Esophagus squamous epithelium (tissue), 5 donors: ENCODE measurements around the gene CHST7. TPM values are rescaled to one million over a fixed set of nuclear protein-coding genes. Genes with fewer than 3 reads are reported as not detected.

Experiments
- DNase-seq: peaks from one replicate; lab custom pipeline; 2025; lab: John Stamatoyannopoulos, UW
- H3K27ac ChIP-seq, 4 donors: fragments of 200-600 bp; sonication (generic); one replicate each; pipeline ENCODE4 v1.5.1; 2016 to 2019; ENCODE audit warnings: mild to moderate bottlenecking in 1 of 4
- H3K27me3 ChIP-seq, 4 donors: fragments of 200-600 bp; sonication (generic); 1 replicate in 3 of 4; 2 replicates in 1 of 4; pipeline versions ENCODE4 v1.5.1 to v1.6.0; 2017 to 2021; ENCODE audit warnings: antibody characterized with exemption in 1 of 4
- H3K36me3 ChIP-seq, 3 donors: fragments of 200-600 bp; sonication (generic); one replicate each; pipeline ENCODE4 v1.5.1; 2016 to 2019
- H3K4me1 ChIP-seq, 3 donors: fragments of 200-600 bp; sonication (generic); one replicate each; pipeline ENCODE4 v1.5.1; 2017 to 2019
- H3K4me3 ChIP-seq, 4 donors: fragments of 200-600 bp; sonication (generic); 1 replicate in 3 of 4; 2 replicates in 1 of 4; pipeline ENCODE4 v1.5.1; 2016 to 2019; ENCODE audit warnings: mild to moderate bottlenecking in 2 of 4, moderate library complexity in 1 of 4
- H3K9me3 ChIP-seq, 3 donors: fragments of 200-600 bp; sonication (generic); one replicate each; pipeline ENCODE4 v1.5.1; 2016 to 2019
- POLR2A ChIP-seq, 4 donors: fragments of 450-650 bp; IDR thresholded peaks; one replicate each; pipeline ENCODE4 v1.6.1; 2017; ENCODE audit warnings: antibody characterized with exemption in 4 of 4, mild to moderate bottlenecking in 4 of 4, moderate library complexity in 3 of 4
- WGBS, 2 donors: methylation state at CpG; one replicate each; pipeline ENCODE4 v1.1.5; 2018; 5-methylcytosine and 5-hydroxymethylcytosine counted together
- intact Hi-C: fragments of 100-400 bp; cut with DNase I; formaldehyde crosslinking; loops from one replicate; pipeline ENCODE4 v1.15.0; 2022
- total RNA-seq, 4 donors: library from RNA; depleted of rRNA; stranded (reverse); fragments of >200 nt; gene quantifications; one replicate each; pipeline ENCODE4 v1.1.0, GENCODE V29; 2016
- TF ChIP-seq, protein P1 (sequence below), 6 experiments: fragments of 450-650 bp in 4 of 6; fragments of 200-600 bp in 2 of 6; sonication (generic) in 2 of 6; IDR thresholded peaks; one replicate each; pipeline ENCODE4 v1.5.1; 2016 to 2019; ENCODE audit warnings: antibody characterized with exemption in 6 of 6, mild to moderate bottlenecking in 4 of 6, moderate library complexity in 4 of 6
- donor health status: DM: yes; HTN: yes; CAD: no.

The CHST7 gene
- total RNA-seq, 4 donors from 2014 or later, result 1.2 to 11.8 (median 3.9) TPM

DNA sequence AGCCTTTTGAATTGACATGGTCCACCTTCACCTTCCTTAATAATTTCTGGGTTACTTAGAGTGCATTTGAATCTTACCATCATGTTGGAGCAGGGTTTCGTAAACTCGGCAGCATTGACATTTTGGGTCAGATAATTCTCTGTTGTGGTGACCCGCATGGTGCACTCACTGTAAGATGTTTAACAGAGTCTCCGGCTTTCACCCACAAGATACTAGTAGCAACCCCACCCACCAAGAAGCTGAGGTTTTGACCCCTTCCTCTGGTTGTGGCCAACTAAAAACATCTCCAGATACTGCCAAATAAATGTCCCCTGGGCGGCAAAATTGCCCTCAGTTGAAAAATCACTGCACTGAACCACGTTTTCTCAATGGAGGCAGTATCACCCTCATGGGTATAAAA, 62.7 kb downstream of the CHST7 start:
- H3K36me3 ChIP-seq, result no peaks in the 10 kb centered on the region
- H3K4me1 ChIP-seq, result peaks cover 0 to 7% (median 0%) of the 10 kb centered on the region in 3 donors
- no peak for TF ChIP-seq POLR2A (IDR thresholded peaks at IDR 0.05)
- TF ChIP-seq, protein P1, sequence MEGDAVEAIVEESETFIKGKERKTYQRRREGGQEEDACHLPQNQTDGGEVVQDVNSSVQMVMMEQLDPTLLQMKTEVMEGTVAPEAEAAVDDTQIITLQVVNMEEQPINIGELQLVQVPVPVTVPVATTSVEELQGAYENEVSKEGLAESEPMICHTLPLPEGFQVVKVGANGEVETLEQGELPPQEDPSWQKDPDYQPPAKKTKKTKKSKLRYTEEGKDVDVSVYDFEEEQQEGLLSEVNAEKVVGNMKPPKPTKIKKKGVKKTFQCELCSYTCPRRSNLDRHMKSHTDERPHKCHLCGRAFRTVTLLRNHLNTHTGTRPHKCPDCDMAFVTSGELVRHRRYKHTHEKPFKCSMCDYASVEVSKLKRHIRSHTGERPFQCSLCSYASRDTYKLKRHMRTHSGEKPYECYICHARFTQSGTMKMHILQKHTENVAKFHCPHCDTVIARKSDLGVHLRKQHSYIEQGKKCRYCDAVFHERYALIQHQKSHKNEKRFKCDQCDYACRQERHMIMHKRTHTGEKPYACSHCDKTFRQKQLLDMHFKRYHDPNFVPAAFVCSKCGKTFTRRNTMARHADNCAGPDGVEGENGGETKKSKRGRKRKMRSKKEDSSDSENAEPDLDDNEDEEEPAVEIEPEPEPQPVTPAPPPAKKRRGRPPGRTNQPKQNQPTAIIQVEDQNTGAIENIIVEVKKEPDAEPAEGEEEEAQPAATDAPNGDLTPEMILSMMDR (IDR thresholded peaks at IDR 0.05), result no peak
- WGBS, 2 donors, result 69 to 86% methylated on average over 3 to 6 of the region's 6 CpGs
- no peak for DNase-seq
- H3K27me3 ChIP-seq, result no peaks in the 10 kb centered on the region
- no peak overlapping the region for H3K27ac ChIP-seq
- H3K4me3 ChIP-seq, result no peak overlapping the region
- H3K9me3 ChIP-seq, result no peaks in the 10 kb centered on the region
- intact Hi-C loops, result no loop called here

DNA sequence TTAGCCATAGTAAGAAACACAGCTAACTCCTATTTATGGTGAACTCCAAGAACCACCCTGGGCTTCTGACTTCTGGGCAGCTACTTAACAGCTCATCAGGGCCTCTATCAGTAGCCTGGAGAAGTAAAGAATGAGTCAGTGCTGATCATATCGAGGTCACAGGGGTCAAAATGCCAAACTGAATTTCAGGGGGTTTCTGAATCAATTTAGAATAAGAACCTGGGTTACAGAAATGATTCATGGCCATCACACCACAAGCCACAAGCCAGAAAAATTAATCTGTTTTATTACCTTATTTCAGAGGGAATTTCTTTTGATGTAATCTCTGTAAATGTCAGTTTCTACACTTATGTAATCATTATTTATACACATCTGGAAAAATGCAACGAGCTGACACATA, 64.4 kb downstream of the CHST7 start:
- 35 to 51% methylated on average over 2 of the region's 2 CpGs for WGBS, 2 donors
- TF ChIP-seq POLR2A (IDR thresholded peaks at IDR 0.05), result no peak
- TF ChIP-seq, protein P1 (IDR thresholded peaks at IDR 0.05), result no peak
- DNase-seq, result no peak

DNA sequence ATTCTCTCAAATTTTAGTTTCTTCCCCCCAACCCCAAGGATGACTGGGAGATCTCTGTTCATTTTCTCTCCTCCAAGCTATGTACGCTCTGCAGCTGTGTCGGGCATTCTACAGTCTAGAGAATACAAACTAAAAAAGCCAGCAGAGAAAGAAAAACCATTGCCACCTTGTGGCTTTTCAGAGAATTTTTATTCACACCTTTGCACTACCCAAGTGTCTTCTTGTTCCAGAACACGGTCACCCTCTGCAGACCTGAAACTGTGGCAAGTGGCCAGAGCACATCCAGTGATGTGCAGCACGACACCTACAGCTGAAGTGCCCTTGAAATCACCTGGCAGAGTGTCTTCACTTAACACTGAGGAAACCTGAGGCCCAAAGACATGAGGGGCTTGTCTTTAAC, 68.6 kb downstream of the CHST7 start:
- WGBS, 2 donors, result 20 to 35% methylated on average over 2 to 3 of the region's 4 CpGs
- Histone ChIP-seq H3K27ac (no peak overlapping the region), H3K4me3 (no peak overlapping the region), H3K27me3 (no peaks in the 10 kb centered on the region), H3K36me3 (no peaks in the 10 kb centered on the region), H3K9me3 (no peaks in the 10 kb centered on the region), H3K4me1 (no peaks in the 10 kb centered on the region)
- intact Hi-C loops, result no loop called here
- no peak for TF ChIP-seq POLR2A (IDR thresholded peaks at IDR 0.05)
- TF ChIP-seq, protein P1 (IDR thresholded peaks at IDR 0.05), result peak in 5 of 6 experiments; percentile 19 to 56 (median 42)
- DNase-seq, result no peak

More for the DNA sequence above, 64.4 kb downstream of the CHST7 start:
- peaks cover 0 to under 1% (median 0%) of the 10 kb centered on the region in 3 donors for H3K4me1 ChIP-seq
- no peak overlapping the region for H3K27ac ChIP-seq
- intact Hi-C loops, result no loop called here
- H3K36me3 ChIP-seq, result no peaks in the 10 kb centered on the region
- H3K4me3 ChIP-seq, result no peak overlapping the region
- no peaks in the 10 kb centered on the region for H3K27me3 ChIP-seq
- no peaks in the 10 kb centered on the region for H3K9me3 ChIP-seq

DNA sequence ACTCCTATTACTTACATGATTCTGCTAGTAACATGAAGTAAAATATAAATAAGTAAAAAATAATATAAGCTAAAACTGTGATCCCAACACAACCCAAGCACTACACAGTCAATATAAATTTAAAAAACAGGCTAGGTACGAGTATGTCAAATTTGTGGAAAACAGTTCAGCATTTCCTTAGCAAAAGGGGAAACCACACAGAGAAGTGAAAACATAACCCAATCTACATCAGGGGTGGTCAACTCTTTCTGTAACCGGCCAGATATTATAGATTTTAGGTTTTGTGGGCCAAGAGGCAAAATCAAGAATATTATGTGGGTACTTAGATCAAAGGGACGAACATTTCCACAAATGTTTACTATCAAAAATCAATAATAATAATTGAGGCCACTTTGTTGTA, 70.1 kb downstream of the CHST7 start:
- no peaks in the 10 kb centered on the region for H3K4me1 ChIP-seq
- 72 to 87% methylated on average over 3 of the region's 3 CpGs for WGBS, 2 donors
- intact Hi-C loops, result no loop called here

DNA sequence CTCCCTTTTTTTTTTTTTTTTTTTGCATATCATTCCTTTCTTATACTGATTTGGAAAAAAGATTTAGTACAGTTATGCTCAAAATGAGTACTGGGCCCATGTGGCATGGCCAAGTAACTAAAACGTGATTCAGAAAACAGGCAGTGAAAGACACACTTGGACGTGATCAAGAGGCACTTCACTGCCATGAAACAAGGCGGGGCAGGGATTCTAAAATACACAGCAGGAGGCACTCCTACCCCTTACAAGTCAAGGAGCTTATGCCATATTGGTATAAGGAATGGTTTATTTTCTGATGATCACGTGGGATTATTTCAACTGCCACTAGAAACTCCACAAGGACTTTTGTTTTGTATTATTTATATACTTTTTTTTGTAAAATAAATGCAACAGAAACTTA, 72.0 kb downstream of the CHST7 start:
- Histone ChIP-seq H3K4me1 (peaks cover 0 to 15% (median 0%) of the 10 kb centered on the region in 3 donors), H3K27me3 (no peaks in the 10 kb centered on the region), H3K9me3 (no peaks in the 10 kb centered on the region), H3K36me3 (no peaks in the 10 kb centered on the region), H3K27ac (no peak overlapping the region), H3K4me3 (no peak overlapping the region)
- intact Hi-C loops, result no loop called here
- DNase-seq, result no peak
- no peak for TF ChIP-seq POLR2A (IDR thresholded peaks at IDR 0.05)
- 59% methylated on average over 3 to 4 of the region's 4 CpGs for WGBS, 2 donors

More for the DNA sequence above, 70.1 kb downstream of the CHST7 start:
- Histone ChIP-seq H3K27me3 (no peaks in the 10 kb centered on the region), H3K9me3 (no peaks in the 10 kb centered on the region), H3K4me3 (no peak overlapping the region), H3K36me3 (no peaks in the 10 kb centered on the region), H3K27ac (no peak overlapping the region)
- no peak for DNase-seq
- no peak for TF ChIP-seq POLR2A (IDR thresholded peaks at IDR 0.05)
- TF ChIP-seq, protein P1 (IDR thresholded peaks at IDR 0.05), result no peak

DNA sequence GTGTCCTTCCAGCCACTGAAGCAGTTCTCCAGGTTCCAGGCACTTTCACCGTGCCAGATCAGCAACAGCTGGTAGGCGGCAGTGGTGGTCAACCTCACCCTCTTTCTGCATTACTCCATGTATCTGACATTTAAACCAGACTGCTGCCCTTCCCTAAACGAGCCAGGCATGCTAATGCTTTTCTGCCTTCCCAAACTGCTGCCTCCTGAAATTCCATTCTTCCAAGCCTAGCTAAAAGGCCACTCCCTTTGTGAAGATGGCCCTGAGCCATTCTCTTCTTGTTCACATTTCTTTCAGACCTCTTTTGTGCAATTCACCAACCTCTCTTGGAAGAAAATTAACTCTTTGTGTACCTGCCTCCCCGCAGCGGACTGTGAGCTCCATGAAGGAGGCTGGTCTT, 73.7 kb downstream of the CHST7 start:
- Histone ChIP-seq H3K4me1 (peaks cover 0 to 15% (median 0%) of the 10 kb centered on the region in 3 donors), H3K36me3 (no peaks in the 10 kb centered on the region), H3K4me3 (no peak overlapping the region), H3K27me3 (no peaks in the 10 kb centered on the region), H3K27ac (no peak overlapping the region), H3K9me3 (no peaks in the 10 kb centered on the region)
- DNase-seq, result no peak
- TF ChIP-seq POLR2A (IDR thresholded peaks at IDR 0.05), result no peak
- TF ChIP-seq, protein P1 (IDR thresholded peaks at IDR 0.05), result no peak
- intact Hi-C loops, result no loop called here
- WGBS, 2 donors, result 57 to 61% methylated on average over 3 to 4 of the region's 5 CpGs
